NCI-H82 (cell line): ENCODE results near the gene MIEF1.
"Not testable (repeated sequence)": the region's sequence is repeated elsewhere in the genome, so short reads cannot be mapped to it uniquely, and the experiment has no call there.

Source experiments
- DNase-seq: peaks from one replicate; lab custom pipeline; 2025; lab: John Stamatoyannopoulos, UW

MIEF1 gene

GRCh38 chr22:39489094-39490068 is 12.7 kb upstream of the MIEF1 start:
- DNase-seq, result no peak

DNA sequence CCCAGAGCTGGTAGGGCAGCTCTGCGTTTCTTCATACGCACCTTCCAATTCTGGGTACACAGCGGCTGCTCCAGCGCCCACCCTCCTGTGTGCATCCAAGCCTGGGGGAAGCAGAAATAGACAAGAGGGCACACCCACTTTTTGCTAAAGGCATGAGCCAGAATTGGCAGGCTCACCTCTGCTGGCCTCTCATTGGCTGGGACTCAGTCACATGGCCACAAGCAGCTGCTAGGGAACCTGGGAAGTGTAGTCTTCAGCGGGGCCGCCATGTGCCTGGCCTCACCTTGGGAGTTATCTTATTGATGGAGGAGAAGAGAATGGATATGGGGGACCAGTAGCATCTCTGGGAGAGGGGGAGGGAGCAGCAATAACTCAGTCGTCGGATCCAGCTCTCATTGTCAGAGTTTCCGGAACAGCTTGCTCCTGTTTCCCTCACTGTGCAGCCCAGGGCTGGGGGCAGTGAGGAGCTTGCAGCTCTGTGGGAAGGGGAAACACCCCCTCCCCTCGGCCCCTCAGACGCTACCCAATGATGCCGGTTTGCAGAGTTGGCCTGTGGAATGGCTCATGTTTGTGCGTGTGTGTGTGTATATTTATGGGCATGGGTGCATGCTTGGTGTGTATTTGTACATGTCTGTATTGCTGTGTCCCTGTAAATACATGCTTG is 11.8 kb upstream of the MIEF1 start:
- peak; percentile 91 for DNase-seq

- no peak for DNase-seq
These were observed 11.0 kb upstream of the MIEF1 start for GRCh38 chr22:39490966-39491680.

DNA sequence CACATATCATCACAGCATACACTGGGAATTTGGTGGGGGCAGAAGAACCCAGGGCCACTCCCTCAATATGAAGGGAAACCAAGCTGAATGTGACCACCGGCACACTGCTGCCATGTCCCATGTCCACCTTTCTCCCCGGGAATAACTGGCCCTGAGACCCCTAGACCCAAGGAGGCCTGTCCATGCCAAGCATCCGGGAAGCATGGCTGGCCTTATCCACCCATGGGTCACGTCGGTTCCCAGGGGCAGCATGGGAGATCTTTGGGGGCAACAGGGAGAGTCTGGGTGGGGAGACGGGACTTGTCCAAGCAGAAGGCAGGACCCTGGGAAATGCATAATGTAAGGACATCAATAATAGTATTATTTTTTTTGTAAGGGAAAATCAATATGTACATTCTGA is 10.4 kb upstream of the MIEF1 start:
- no peak for DNase-seq

- no peak for DNase-seq
These were observed 9.9 kb upstream of the MIEF1 start for GRCh38 chr22:39492186-39492585.

DNA sequence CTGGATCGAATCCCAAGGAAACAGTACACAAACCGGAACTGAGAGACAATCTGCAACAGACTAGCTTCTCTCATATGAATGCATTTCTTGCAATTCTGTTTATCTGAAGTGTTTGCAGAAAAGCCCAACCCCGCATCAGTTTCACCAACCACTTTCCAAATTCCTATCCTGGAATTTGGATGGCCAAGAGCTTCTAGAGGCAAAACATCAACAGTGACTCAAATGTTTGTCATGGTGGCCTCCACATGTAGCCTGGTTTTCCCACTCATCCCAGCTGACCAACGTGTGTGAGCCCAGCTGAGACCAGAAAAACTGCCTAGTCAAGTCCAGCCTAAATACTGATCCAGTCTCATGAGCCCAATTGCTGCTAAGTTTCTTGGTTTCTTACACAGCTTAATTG is 8.3 kb upstream of the MIEF1 start:
- no peak for DNase-seq

DNA sequence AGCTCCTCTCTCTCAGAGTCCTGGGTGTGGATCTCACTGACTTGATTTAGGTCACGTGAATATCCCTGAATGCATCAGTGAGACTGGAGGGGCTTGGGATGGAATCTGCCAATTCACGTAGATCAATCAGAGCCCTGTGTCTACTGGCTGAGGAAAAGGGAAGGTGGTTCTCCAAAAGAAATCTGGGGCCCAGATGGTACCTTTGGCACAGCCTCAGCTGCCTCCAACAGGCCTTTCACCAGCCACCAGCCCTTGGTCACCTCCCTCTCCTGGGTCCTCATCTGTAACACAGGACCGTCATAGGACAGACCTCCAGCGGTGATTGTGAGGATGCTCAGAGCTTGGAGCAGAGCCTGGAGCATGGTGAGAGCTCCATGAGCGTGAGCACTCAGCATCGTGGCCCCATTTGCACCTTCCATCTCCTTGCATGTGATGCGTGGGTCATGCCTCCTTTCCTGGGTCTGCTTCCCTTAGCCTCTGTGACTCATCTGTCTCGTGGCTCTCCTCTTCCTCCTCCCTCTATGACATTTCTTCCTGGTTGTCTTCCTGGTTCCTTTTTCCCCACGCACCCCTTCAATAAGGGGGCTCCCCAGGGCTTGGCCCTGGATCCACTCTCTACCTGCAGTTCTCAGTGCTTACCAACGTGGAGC is 7.5 kb upstream of the MIEF1 start:
- no peak for DNase-seq

DNA sequence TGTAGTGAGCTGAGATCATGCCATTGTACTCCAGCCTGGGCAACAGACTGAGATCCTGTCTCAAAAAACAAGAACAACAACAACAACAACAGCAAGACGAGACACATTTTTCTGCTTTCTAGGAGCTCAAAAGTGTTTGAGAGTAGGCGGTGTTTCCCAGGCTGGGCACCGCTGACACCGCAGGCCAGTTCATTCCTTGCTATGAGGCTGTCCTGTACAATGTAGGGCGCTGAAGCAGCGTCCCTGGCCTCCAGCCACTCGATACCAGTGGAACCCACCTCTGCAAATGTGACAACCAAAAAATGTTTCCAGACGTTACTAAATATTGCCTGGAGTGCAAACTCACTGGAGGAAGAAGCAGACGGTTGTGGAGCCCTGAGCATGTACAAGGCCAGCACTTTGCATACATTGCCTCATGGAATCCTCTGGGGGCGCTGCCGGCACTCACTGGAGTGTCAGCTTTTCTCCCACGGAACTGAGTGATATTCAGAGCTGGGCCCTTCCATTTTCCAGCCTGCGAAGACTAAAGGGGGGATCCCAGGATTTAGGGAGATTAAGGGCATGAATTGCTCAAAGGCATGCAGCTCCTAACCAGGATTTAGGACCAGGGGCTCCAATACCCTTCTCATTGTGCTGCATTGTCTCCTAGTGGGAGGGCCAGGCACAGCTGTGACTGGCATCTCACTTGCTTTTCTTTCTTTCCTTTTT is 5.8 kb upstream of the MIEF1 start:
- peak; percentile 85 for DNase-seq

DNA sequence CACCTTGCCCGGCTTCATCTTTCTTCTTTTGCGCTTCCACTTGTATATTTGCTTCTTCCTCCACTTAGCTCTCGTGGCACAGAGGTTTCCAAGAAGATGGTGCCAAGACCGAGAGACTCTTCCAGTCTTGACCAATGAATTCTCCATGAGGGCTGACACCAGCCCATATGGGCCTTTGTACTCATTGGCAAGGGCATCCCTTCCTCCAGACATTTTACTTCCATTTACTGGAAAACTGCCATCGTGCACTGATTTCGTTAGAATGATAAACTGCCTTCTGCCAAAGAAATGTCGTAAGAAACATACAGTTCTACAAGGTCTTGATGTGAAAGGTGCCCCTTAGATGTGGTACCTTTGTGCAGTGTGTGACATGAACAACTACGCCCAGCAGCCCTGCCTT is 4.7 kb upstream of the MIEF1 start:
- no peak for DNase-seq

DNA sequence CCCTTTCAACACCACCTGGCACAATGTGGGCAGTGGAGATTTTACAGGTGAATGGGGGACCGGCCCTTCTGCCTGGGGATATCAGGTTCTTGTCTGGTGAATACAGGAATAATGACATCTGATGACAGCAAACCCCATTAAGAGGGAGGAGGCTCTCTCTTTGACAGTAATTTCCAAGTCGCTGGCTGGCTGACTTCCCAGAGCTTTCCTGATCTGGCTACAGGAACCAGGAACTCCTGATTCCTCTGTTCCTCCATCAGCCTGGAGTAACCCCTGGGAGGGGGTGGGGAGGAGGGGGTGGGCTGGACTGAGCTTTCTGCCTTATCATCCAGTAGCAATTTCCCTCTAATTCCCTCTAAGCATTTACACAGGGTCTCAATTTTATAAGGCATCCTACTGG is 3.7 kb upstream of the MIEF1 start:
- DNase-seq, result no peak

DNA sequence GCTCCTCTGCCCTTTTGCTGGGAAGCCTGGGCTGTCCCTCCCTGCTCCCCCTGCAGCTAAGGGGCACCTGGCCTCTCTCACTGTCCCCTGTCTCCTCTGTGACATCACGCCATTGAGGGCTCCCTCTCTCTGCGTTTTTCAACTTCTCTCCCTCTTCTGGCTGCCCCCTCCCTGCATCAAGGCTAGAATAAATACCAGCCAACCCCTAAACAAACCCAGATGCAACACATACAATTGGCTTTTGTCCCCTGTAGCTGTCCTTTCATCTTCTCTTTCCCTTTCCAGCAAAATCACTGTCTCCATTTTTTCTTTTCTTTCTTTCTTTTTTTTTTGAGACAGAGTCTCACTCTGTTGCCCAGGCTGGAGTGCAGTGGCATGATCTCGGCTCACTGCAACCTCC is 3.3 kb upstream of the MIEF1 start:
- no peak for DNase-seq

GRCh38 chr22:39500101-39500500 is 2.0 kb upstream of the MIEF1 start:
- DNase-seq, result no peak

GRCh38 chr22:39501644-39502108 is 414 bp upstream of the MIEF1 start:
- no peak for DNase-seq

DNA sequence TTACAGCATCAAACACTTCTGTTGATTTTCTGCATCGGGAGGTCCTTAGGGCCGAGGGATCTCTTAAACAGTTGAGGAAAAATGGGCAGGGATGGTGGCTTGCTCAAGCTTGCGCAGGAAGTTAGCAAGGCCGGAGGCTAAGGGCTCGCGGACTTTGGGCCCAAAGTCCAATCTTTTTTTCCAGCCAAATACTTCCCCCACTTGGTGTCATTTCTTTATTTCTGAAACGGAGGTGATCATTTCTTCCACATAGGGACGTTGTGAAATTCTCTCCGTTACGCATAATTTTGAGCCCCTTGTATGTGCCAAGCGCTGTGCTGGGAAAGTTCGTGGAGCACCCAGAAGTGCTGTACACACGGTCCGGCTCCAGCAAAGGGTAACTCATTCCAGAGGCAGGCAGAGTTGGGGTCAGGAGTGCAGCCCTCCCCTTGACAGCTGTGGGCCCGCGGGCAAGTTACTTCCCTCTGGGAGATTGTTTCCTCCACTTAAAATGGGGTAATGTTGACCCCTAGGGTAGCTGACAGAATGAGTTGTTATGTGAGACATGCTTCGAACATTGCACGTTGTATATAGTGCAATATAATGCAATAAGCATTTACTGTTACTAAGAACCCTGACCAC is 809 bp downstream of the MIEF1 start:
- DNase-seq, result no peak

GRCh38 chr22:39503630-39504029 is 1.5 kb downstream of the MIEF1 start:
- DNase-seq, result no peak

DNA sequence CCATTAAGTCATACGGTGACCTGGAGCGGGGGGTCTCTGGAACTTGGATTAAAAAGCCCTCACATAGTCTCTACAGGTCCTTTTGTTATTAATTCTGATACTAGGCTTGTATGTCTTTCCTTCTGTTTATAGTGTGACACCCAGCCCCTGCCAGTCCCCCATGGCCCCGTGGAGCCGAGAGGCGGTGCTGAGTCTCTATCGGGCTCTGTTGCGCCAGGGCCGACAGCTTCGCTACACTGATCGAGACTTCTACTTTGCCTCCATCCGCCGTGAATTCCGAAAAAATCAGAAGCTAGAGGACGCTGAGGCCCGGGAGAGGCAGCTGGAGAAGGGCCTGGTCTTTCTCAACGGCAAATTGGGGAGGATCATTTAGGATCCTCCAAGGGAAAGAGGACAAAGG is 2.0 kb downstream of the MIEF1 start:
- no peak for DNase-seq

- DNase-seq, result not testable (repeated sequence)
These were observed 4.9 kb downstream of the MIEF1 start for GRCh38 chr22:39507021-39507420.

- DNase-seq, result no peak
These were observed 6.3 kb downstream of the MIEF1 start for GRCh38 chr22:39508393-39508792.

- no peak for DNase-seq
These were observed 8.5 kb downstream of the MIEF1 start for GRCh38 chr22:39510529-39511149.

DNA sequence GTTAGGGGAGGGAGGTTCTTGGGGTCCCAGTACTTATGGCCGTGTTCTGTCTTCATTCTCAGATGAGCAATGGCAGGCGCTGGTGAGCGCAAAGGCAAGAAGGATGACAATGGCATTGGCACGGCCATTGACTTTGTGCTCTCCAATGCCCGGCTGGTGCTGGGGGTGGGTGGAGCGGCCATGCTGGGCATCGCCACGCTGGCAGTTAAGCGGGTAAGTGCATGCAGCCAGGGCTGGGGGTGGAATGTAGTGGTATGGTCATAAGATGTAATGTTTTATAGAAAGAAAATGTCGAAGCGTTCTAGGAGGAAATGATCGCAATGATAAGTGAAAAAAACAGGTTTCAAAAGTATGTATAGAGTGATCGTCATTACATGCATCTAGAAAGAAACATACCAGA is 9.1 kb downstream of the MIEF1 start:
- no peak for DNase-seq

DNA sequence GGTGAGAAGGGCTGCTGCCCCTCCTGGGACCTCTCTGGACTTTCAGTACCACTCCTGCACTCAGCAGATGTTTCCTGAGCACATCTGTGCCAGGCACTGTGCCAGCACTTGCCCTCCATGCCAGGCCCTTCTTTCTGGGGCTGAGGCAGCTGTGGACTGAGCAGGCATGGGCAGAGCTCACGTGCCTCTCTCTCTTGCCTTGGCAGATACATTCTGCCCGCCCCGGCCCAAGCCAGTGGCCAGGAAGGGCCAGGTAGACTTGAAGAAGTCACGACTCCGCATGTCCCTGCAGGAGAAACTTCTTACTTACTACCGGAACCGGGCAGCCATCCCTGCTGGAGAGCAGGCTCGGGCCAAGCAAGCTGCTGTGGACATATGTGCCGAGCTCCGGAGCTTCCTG is 9.9 kb downstream of the MIEF1 start:
- no peak for DNase-seq
